HepG2 (cell line): Measurements from ENCODE around the gene SLC50A1. TPM values are rescaled to one million over a fixed set of nuclear protein-coding genes. Genes with fewer than 3 reads are reported as not detected.

Experiments used
- CBX1 ChIP-seq: IDR thresholded peaks from one replicate; pipeline ENCODE4 v1.6.1; 2016; ENCODE audit warnings: antibody characterized with exemption, low read depth
- CHD4 ChIP-seq: fragments of 200-600 bp; sonication (generic); IDR thresholded peaks from 2 replicates; pipeline ENCODE4 v1.7.0; 2017; ENCODE audit warnings: mild to moderate bottlenecking, low read length, borderline replicate concordance
- FLYWCH1 ChIP-seq: sonication (generic); formaldehyde crosslinking; IDR thresholded peaks from 2 replicates; pipeline ENCODE4 v1.8.1; 2023; ENCODE audit warnings: mild to moderate bottlenecking, missing genetic modification reagents
- GFI1 ChIP-seq: sonication (generic); formaldehyde crosslinking; IDR thresholded peaks from 2 replicates; pipeline ENCODE4 v1.5.0; 2020; ENCODE audit warnings: missing genetic modification reagents, mild to moderate bottlenecking, borderline replicate concordance
- GTF3A ChIP-seq: sonication (generic); formaldehyde crosslinking; conservative IDR thresholded peaks from 2 replicates; pipeline ENCODE4 v1.4.0; 2020; ENCODE audit warnings: mild to moderate bottlenecking, missing genetic modification reagents
- HMG20B ChIP-seq: conservative IDR thresholded peaks from 2 replicates; pipeline ENCODE4 v1.6.1; 2016; ENCODE audit warnings: missing genetic modification reagents, missing compliant biosample characterization
- HNRNPK ChIP-seq: fragments of 200-400 bp; formaldehyde crosslinking; IDR thresholded peaks from 2 replicates; pipeline ENCODE4 v1.6.1; 2018; ENCODE audit warnings: low read length, low read depth, moderate library complexity, mild to moderate bottlenecking; ENCODE audit not compliant: poor library complexity, severe bottlenecking
- HNRNPLL ChIP-seq: fragments of 200-400 bp; formaldehyde crosslinking; IDR thresholded peaks from 2 replicates; pipeline ENCODE4 v1.6.1; 2017; ENCODE audit warnings: mild to moderate bottlenecking, low read depth, low read length; ENCODE audit not compliant: poor library complexity, severe bottlenecking
- MAZ ChIP-seq, 2 experiments: sonication (generic) in 1 of 2; formaldehyde crosslinking in 1 of 2; IDR thresholded peaks; 2 replicates each; pipeline versions ENCODE4 v1.5.0 to v1.6.1; 2012 to 2020; ENCODE audit warnings: low read depth in 2 of 2, mild to moderate bottlenecking in 2 of 2, borderline replicate concordance in 1 of 2, improper control_type of control experiment in 1 of 2, low read length in 1 of 2, missing genetic modification reagents in 1 of 2, moderate library complexity in 1 of 2
- MIXL1 ChIP-seq: IDR thresholded peaks from 2 replicates; pipeline ENCODE4 v1.6.1; 2016
- MTA1 ChIP-seq: sonication (generic); formaldehyde crosslinking; IDR thresholded peaks from 2 replicates; pipeline ENCODE4 v1.4.0; 2020; ENCODE audit warnings: missing genetic modification reagents, mild to moderate bottlenecking, borderline replicate concordance
- NRL ChIP-seq: sonication (generic); formaldehyde crosslinking; IDR thresholded peaks from 2 replicates; pipeline ENCODE4 v1.5.0; 2020; ENCODE audit warnings: missing genetic modification reagents, mild to moderate bottlenecking, moderate library complexity, borderline replicate concordance
- SOX5 ChIP-seq: IDR thresholded peaks from 2 replicates; pipeline ENCODE4 v1.6.1; 2016; ENCODE audit warnings: borderline replicate concordance
- ZFP37 ChIP-seq: sonication (generic); formaldehyde crosslinking; IDR thresholded peaks from 2 replicates; pipeline ENCODE4 v1.4.0; 2020; ENCODE audit warnings: missing genetic modification reagents, borderline replicate concordance
- ZFYVE20 ChIP-seq: sonication (generic); formaldehyde crosslinking; IDR thresholded peaks from 2 replicates; pipeline ENCODE4 v1.8.0; 2023; ENCODE audit warnings: low read depth, mild to moderate bottlenecking, moderate library complexity, missing genetic modification reagents, borderline replicate concordance
- ZNF234 ChIP-seq: sonication (generic); formaldehyde crosslinking; conservative IDR thresholded peaks from 2 replicates; pipeline ENCODE4 v1.5.1; 2020; ENCODE audit warnings: mild to moderate bottlenecking, missing genetic modification reagents
- ZNF326 ChIP-seq: sonication (generic); formaldehyde crosslinking; IDR thresholded peaks from 2 replicates; pipeline ENCODE4 v1.4.0; 2020; ENCODE audit warnings: missing genetic modification reagents, borderline replicate concordance
- ZNF382 ChIP-seq: sonication (generic); formaldehyde crosslinking; IDR thresholded peaks from 2 replicates; pipeline ENCODE4 v1.5.0; 2020; ENCODE audit warnings: missing genetic modification reagents, mild to moderate bottlenecking, borderline replicate concordance
- ZNF558 ChIP-seq: sonication (generic); formaldehyde crosslinking; IDR thresholded peaks from 2 replicates; pipeline ENCODE4 v1.9.0; 2022; ENCODE audit warnings: mild to moderate bottlenecking, missing genetic modification reagents, borderline replicate concordance
- ZNF570 ChIP-seq: sonication (generic); formaldehyde crosslinking; IDR thresholded peaks from 2 replicates; pipeline ENCODE4 v1.4.0; 2020; ENCODE audit warnings: mild to moderate bottlenecking, missing genetic modification reagents, borderline replicate concordance
- ZNF772 ChIP-seq: sonication (generic); formaldehyde crosslinking; IDR thresholded peaks from 2 replicates; pipeline ENCODE4 v1.5.0; 2020; ENCODE audit warnings: mild to moderate bottlenecking, missing genetic modification reagents
- ZNF841 ChIP-seq: sonication (generic); formaldehyde crosslinking; IDR thresholded peaks from 2 replicates; pipeline ENCODE4 v1.8.1; 2023; ENCODE audit warnings: missing genetic modification reagents, borderline replicate concordance
- ZNF879 ChIP-seq: sonication (generic); formaldehyde crosslinking; IDR thresholded peaks from 2 replicates; pipeline ENCODE4 v1.8.1; 2023; ENCODE audit warnings: missing genetic modification reagents
- polyA plus RNA-seq, 8 experiments: library from polyadenylated mRNA; depleted of rRNA in 3 of 8; stranded (reverse) in 7 of 8; unstranded in 1 of 8; fragments of >200 nt; fragmentation: Illumina TruSeq in 4 of 8; extraction: Trizol in 4 of 8; gene quantifications; 2 replicates each; pipeline versions ENCODE4 v1.2.1 to v1.2.3, GENCODE V29; 2011 to 2016; ENCODE audit warnings: low read depth in 4 of 8, missing spikeins in 1 of 8, mixed read lengths in 1 of 8; ENCODE audit not compliant: insufficient read depth in 1 of 8
- total RNA-seq, 5 experiments: library from RNA; depleted of rRNA; stranded (reverse); fragments of >200 nt; fragmentation: Illumina TruSeq; extraction: Trizol; gene quantifications; 2 replicates each; pipeline ENCODE4 v1.2.3, GENCODE V29; 2016; ENCODE audit warnings: low read depth in 1 of 5
- TF ChIP-seq, protein P1 (sequence below): IDR thresholded peaks from 2 replicates; pipeline ENCODE4 v1.6.1; 2016; ENCODE audit warnings: low read depth, control low read depth
- TF ChIP-seq, protein P2 (sequence below): sonication (generic); formaldehyde crosslinking; IDR thresholded peaks from 2 replicates; pipeline ENCODE4 v1.8.0; 2022; ENCODE audit warnings: missing genetic modification reagents, mild to moderate bottlenecking, borderline replicate concordance
- TF ChIP-seq, protein P3 (sequence below): IDR thresholded peaks from 2 replicates; pipeline ENCODE4 v1.6.1; 2016

Gene SLC50A1
- total and polyA plus RNA-seq, 2 of the 13 experiments (the other 11 are each of a cell fraction or from before 2014, with no cell fraction given) = 22.5 to 46.8 TPM

DNA sequence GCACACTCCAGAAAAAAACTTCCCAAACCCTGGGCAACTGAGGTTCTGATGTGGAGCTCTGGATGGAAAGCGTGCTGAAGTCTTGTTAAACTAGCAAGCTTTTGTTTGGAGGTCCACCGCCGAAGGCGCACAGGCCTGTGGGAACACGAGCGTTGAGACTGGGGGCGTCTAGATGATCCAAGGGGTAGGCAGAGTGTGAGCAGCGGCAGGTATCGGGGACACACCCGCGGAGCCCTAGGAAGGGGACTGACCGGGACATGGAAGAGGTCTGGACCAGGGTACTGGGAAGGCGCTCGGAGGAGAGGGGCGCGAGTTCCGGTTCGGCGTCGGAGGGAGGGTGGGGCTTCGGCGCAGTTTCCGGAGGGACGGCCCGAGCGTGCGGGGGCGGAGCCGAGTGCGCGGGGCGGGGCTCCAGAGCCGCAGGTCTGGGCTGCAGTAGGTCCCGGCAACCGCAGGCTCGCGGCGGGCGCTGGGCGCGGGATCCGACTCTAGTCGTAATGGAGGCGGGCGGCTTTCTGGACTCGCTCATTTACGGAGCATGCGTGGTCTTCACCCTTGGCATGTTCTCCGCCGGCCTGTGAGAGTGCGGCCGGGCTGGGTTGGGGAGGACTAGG, at the start of gene SLC50A1 (continued):
- no peak; the same call in 1 of the 2 replicates for TF ChIP-seq ZFYVE20 (CRISPR knock-in tag)
- TF ChIP-seq CHD4 = peak; percentile 50; the same call in 1 of the 2 replicates
- TF ChIP-seq FLYWCH1 (CRISPR knock-in tag) = no peak
- TF ChIP-seq HMG20B (CRISPR knock-in tag) = no peak
- TF ChIP-seq GFI1 (CRISPR knock-in tag) = no peak
- TF ChIP-seq, protein P1, sequence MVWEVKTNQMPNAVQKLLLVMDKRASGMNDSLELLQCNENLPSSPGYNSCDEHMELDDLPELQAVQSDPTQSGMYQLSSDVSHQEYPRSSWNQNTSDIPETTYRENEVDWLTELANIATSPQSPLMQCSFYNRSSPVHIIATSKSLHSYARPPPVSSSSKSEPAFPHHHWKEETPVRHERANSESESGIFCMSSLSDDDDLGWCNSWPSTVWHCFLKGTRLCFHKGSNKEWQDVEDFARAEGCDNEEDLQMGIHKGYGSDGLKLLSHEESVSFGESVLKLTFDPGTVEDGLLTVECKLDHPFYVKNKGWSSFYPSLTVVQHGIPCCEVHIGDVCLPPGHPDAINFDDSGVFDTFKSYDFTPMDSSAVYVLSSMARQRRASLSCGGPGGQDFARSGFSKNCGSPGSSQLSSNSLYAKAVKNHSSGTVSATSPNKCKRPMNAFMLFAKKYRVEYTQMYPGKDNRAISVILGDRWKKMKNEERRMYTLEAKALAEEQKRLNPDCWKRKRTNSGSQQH (CRISPR knock-in tag) = no peak
- peak; percentile 66 for TF ChIP-seq ZNF570 (CRISPR knock-in tag)
- TF ChIP-seq ZNF382 (CRISPR knock-in tag) = no peak
- no peak for TF ChIP-seq CBX1
- 0 out of 2 replicates have a peak, but pooled peaks have one; percentile 72 for TF ChIP-seq ZNF558 (CRISPR knock-in tag)
- TF ChIP-seq ZNF234 (CRISPR knock-in tag) = no peak
- peak; percentile 79; the same call in 1 of the 2 replicates for TF ChIP-seq MTA1
- no peak for TF ChIP-seq ZNF879 (CRISPR knock-in tag)
- TF ChIP-seq NRL = peak; percentile 6; the same call in 1 of the 2 replicates
- peak; percentile 13; the same call in 1 of the 2 replicates for TF ChIP-seq ZNF326 (CRISPR knock-in tag)
- TF ChIP-seq, protein P2, sequence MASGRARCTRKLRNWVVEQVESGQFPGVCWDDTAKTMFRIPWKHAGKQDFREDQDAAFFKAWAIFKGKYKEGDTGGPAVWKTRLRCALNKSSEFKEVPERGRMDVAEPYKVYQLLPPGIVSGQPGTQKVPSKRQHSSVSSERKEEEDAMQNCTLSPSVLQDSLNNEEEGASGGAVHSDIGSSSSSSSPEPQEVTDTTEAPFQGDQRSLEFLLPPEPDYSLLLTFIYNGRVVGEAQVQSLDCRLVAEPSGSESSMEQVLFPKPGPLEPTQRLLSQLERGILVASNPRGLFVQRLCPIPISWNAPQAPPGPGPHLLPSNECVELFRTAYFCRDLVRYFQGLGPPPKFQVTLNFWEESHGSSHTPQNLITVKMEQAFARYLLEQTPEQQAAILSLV (CRISPR knock-in tag) = 0 out of 2 replicates have a peak, but pooled peaks have one; percentile 58
- peak; percentile 55; the same call in 1 of the 2 replicates for TF ChIP-seq ZNF772 (CRISPR knock-in tag)
- TF ChIP-seq MAZ (IDR thresholded peaks at IDR 0.05; ENCODE audit: borderline replicate concordance, low read depth, low read length) = peak; percentile 68; the same call in 1 of the 2 replicates
- peak; percentile 53 for TF ChIP-seq MAZ (CRISPR knock-in tag; IDR thresholded peaks at IDR 0.05; ENCODE audit: low read depth)
- TF ChIP-seq ZNF841 = peak; percentile 74; the same call in 1 of the 2 replicates
- TF ChIP-seq ZFP37 (CRISPR knock-in tag) = no peak; the same call in 1 of the 2 replicates
- peak; percentile 88; the same call in 1 of the 2 replicates for TF ChIP-seq GTF3A
- peak; percentile 85 for TF ChIP-seq HNRNPK
- TF ChIP-seq HNRNPLL = peak; percentile 98
- TF ChIP-seq SOX5 (CRISPR knock-in tag) = peak; percentile 9; the same call in 1 of the 2 replicates
- TF ChIP-seq, protein P3, sequence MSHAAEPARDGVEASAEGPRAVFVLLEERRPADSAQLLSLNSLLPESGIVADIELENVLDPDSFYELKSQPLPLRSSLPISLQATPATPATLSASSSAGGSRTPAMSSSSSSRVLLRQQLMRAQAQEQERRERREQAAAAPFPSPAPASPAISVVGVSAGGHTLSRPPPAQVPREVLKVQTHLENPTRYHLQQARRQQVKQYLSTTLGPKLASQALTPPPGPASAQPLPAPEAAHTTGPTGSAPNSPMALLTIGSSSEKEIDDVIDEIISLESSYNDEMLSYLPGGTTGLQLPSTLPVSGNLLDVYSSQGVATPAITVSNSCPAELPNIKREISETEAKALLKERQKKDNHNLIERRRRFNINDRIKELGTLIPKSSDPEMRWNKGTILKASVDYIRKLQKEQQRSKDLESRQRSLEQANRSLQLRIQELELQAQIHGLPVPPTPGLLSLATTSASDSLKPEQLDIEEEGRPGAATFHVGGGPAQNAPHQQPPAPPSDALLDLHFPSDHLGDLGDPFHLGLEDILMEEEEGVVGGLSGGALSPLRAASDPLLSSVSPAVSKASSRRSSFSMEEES (CRISPR knock-in tag) = no peak; the same call in 1 of the 2 replicates
- peak; percentile 17; the same call in 1 of the 2 replicates for TF ChIP-seq MIXL1
